Neural cell (in vitro differentiated cells): ENCODE measurements around the gene OXT. TPM values are rescaled to one million over a fixed set of nuclear protein-coding genes. Genes with fewer than 3 reads are reported as not detected.
"Not testable (repeated sequence)": the region's sequence is repeated elsewhere in the genome, so short reads cannot be mapped to it uniquely, and the experiment has no call there.

ENCODE experiments used
- H2AFZ ChIP-seq: fragments of 200-600, 300-800 bp; sonication (generic), shearing (Covaris generic); 2 replicates; pipeline ENCODE4 v1.6.0; 2014; ENCODE audit warnings: low read depth, mild to moderate bottlenecking, antibody characterized with exemption, low read length, moderate library complexity
- H3F3A ChIP-seq: fragments of 200-600 bp; shearing (Covaris generic); 2 replicates; pipeline ENCODE4 v1.6.1; 2016; ENCODE audit warnings: mild to moderate bottlenecking, moderate library complexity, mixed read lengths, antibody characterized with exemption, low read length; ENCODE audit not compliant: insufficient read depth, poor library complexity, severe bottlenecking
- H3K27ac ChIP-seq: fragments of 200-600, 300-800 bp; sonication (generic), shearing (Covaris generic); 2 replicates; pipeline ENCODE4 v1.5.1; 2014; ENCODE audit warnings: mild to moderate bottlenecking, low read length, moderate library complexity
- H3K27me3 ChIP-seq: fragments of 300-800, 200-600 bp; sonication (generic), shearing (Covaris generic); 2 replicates; pipeline ENCODE4 v1.6.0; 2014; ENCODE audit warnings: mild to moderate bottlenecking, low read depth, low read length, moderate library complexity; ENCODE audit not compliant: insufficient read depth
- H3K36me3 ChIP-seq: fragments of 300-800, 200-600 bp; sonication (generic), shearing (Covaris generic); 2 replicates; pipeline ENCODE4 v1.5.1; 2014; ENCODE audit warnings: mild to moderate bottlenecking, antibody characterized with exemption, low read length, moderate library complexity; ENCODE audit not compliant: insufficient read depth
- H3K4me2 ChIP-seq: fragments of 300-800, 200-600 bp; sonication (generic), shearing (Covaris generic); 2 replicates; pipeline ENCODE4 v1.6.0; 2014; ENCODE audit warnings: mild to moderate bottlenecking, low read length
- H3K4me3 ChIP-seq: fragments of 300-800, 200-600 bp; sonication (generic), shearing (Covaris generic); 2 replicates; pipeline ENCODE4 v1.5.1; 2014; ENCODE audit warnings: mild to moderate bottlenecking, low read length, moderate library complexity
- H3K79me2 ChIP-seq: fragments of 200-600 bp; shearing (Covaris generic); replicated peaks from 2 replicates; pipeline ENCODE4 v1.6.0; 2014; ENCODE audit warnings: mild to moderate bottlenecking, low read length, moderate library complexity; ENCODE audit not compliant: insufficient read depth
- H3K9ac ChIP-seq: fragments of 300-800, 200-600 bp; sonication (generic), shearing (Covaris generic); 2 replicates; pipeline ENCODE4 v1.6.1; 2016; ENCODE audit warnings: mild to moderate bottlenecking, low read length, mixed read lengths
- H3K9me2 ChIP-seq: fragments of 200-600 bp; shearing (Covaris generic); 2 replicates; pipeline ENCODE4 v1.6.1; 2016; ENCODE audit warnings: mild to moderate bottlenecking, low read length, mixed read lengths; ENCODE audit not compliant: insufficient read depth
- H3K9me3 ChIP-seq: fragments of 200-600, 300-800 bp; sonication (generic), shearing (Covaris generic); 2 replicates; pipeline ENCODE4 v1.6.1; 2016; ENCODE audit warnings: mild to moderate bottlenecking, mixed run types, low read length, moderate library complexity, mixed read lengths
- H4K20me1 ChIP-seq: fragments of 200-600 bp; shearing (Covaris generic); 2 replicates; pipeline ENCODE4 v1.6.1; 2016; ENCODE audit warnings: mild to moderate bottlenecking, mixed run types; ENCODE audit not compliant: insufficient read depth
- EP300 ChIP-seq: fragments of 450-650 bp; conservative IDR thresholded peaks from 2 replicates; pipeline ENCODE4 v1.6.1; 2014; ENCODE audit warnings: antibody characterized with exemption, mild to moderate bottlenecking, moderate library complexity; ENCODE audit not compliant: poor library complexity, severe bottlenecking
- EZH2 ChIP-seq: fragments of 200-600, 300-800 bp; shearing (Covaris generic), sonication (generic); IDR thresholded peaks from 2 replicates; pipeline ENCODE4 v1.6.1; 2014; ENCODE audit warnings: antibody characterized with exemption, low read length, borderline replicate concordance, mild to moderate bottlenecking; ENCODE audit not compliant: insufficient read depth, poor library complexity, severe bottlenecking
- RAD21 ChIP-seq: fragments of 450-650 bp; conservative IDR thresholded peaks from 2 replicates; pipeline ENCODE4 v1.6.1; 2014; ENCODE audit warnings: antibody characterized with exemption, mild to moderate bottlenecking, moderate library complexity
- REST ChIP-seq: IDR thresholded peaks from 2 replicates; pipeline ENCODE4 v1.6.1; 2012; ENCODE audit warnings: borderline replicate concordance
- SMC3 ChIP-seq: fragments of 450-650 bp; conservative IDR thresholded peaks from 2 replicates; pipeline ENCODE4 v1.6.1; 2014; ENCODE audit warnings: antibody characterized with exemption, mild to moderate bottlenecking, moderate library complexity; ENCODE audit not compliant: poor library complexity
- TAF1 ChIP-seq: IDR thresholded peaks from 2 replicates; pipeline ENCODE4 v1.6.1; 2012; ENCODE audit warnings: low read depth
- polyA plus RNA-seq: library from polyadenylated mRNA; depleted of rRNA; stranded (reverse); fragments of >200 nt; gene quantifications from 2 replicates; pipeline ENCODE4 v1.2.3, GENCODE V29; 2014
- TF ChIP-seq, protein P1 (sequence below): fragments of 450-650 bp; IDR thresholded peaks from 2 replicates; pipeline ENCODE4 v1.5.1; 2014; ENCODE audit warnings: antibody characterized with exemption, mild to moderate bottlenecking, moderate library complexity; ENCODE audit not compliant: poor library complexity, severe bottlenecking

Gene OXT
- polyA plus RNA-seq, 1 donor from 2014 or later, result not detected

DNA sequence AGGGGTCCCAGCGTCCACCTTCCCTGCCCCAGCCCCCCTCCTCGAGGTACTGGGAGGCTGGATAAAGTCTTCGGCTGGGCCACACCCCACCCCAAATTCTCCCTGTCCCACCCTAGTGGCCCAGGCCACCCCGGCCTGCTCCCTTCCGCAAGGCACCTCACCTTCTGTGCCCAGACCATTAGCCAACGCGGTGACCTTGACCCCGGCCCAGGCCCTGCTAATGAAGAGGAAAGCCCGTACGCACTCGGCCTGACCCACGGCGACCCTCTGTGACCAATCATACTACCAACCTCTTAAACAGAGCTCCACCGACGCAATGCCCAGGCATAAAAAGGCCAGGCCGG lies 182 bp upstream of the OXT start:
- no peaks in the 10 kb centered on the region for H3K79me2 ChIP-seq
- H3K36me3 ChIP-seq, result no peaks in the 10 kb centered on the region
- peaks cover 24% of the 10 kb centered on the region for H3K27me3 ChIP-seq
- no peak overlapping the region for H3K27ac ChIP-seq
- H3K9ac ChIP-seq, result no peak overlapping the region
- no peak overlapping the region for H2AFZ ChIP-seq
- H4K20me1 ChIP-seq, result no peaks in the 10 kb centered on the region
- H3K9me3 ChIP-seq, result no peaks in the 10 kb centered on the region
- no peak overlapping the region for H3K4me3 ChIP-seq
- H3F3A ChIP-seq, result no peaks in the 10 kb centered on the region
- H3K4me2 ChIP-seq, result no peak overlapping the region
- H3K9me2 ChIP-seq, result no peaks in the 10 kb centered on the region
- TF ChIP-seq REST (no peak), RAD21 (no peak)
- TF ChIP-seq, protein P1, sequence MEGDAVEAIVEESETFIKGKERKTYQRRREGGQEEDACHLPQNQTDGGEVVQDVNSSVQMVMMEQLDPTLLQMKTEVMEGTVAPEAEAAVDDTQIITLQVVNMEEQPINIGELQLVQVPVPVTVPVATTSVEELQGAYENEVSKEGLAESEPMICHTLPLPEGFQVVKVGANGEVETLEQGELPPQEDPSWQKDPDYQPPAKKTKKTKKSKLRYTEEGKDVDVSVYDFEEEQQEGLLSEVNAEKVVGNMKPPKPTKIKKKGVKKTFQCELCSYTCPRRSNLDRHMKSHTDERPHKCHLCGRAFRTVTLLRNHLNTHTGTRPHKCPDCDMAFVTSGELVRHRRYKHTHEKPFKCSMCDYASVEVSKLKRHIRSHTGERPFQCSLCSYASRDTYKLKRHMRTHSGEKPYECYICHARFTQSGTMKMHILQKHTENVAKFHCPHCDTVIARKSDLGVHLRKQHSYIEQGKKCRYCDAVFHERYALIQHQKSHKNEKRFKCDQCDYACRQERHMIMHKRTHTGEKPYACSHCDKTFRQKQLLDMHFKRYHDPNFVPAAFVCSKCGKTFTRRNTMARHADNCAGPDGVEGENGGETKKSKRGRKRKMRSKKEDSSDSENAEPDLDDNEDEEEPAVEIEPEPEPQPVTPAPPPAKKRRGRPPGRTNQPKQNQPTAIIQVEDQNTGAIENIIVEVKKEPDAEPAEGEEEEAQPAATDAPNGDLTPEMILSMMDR, result no peak

- Histone ChIP-seq H3K27me3 (peaks cover 24% of the 10 kb centered on the region), H3K79me2 (no peaks in the 10 kb centered on the region), H3F3A (no peaks in the 10 kb centered on the region), H3K9me2 (no peaks in the 10 kb centered on the region), H2AFZ (no peak overlapping the region), H3K4me2 (no peak overlapping the region), H3K9me3 (no peaks in the 10 kb centered on the region), H3K9ac (no peak overlapping the region), H4K20me1 (no peaks in the 10 kb centered on the region), H3K4me3 (no peak overlapping the region), H3K27ac (no peak overlapping the region), H3K36me3 (no peaks in the 10 kb centered on the region)
- TF ChIP-seq SMC3, result no peak
- no peak for TF ChIP-seq EP300
- no peak for TF ChIP-seq TAF1
- TF ChIP-seq EZH2, result no peak
- TF ChIP-seq RAD21, result no peak
Measured at GRCh38 chr20:3072530-3073250, 1.3 kb downstream of the OXT start.

DNA sequence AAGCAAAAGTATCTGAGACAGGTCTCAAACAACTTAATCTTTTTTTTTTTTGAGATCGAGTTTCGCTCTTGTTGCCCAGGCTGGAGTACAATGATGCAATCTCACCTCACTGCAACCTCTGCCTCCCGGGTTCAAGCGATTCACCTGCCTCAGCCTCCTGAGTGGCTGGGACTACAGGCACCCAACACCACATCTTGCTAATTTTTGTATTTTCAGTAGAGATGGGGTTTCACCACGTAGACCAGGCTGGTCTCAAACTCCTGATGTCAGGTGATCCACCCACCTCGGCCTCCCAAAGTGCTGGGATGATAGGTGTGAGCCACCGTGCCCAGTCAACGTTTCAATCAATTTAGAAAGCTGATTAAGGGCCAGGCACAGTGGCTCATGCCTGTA lies 1.8 kb downstream of the OXT start:
- H3K9me3 ChIP-seq, H3K79me2 ChIP-seq, H3K9me2 ChIP-seq, H3K27ac ChIP-seq, H2AFZ ChIP-seq, H3K4me3 ChIP-seq, H4K20me1 ChIP-seq, H3K4me2 ChIP-seq, H3K9ac ChIP-seq, H3K36me3 ChIP-seq, H3F3A ChIP-seq: not testable (repeated sequence)
- H3K27me3 ChIP-seq, result peaks cover 24% of the 10 kb centered on the region
